GM23338 (cell line): ENCODE results near the gene NPSR1. TPM values are rescaled to one million over a fixed set of nuclear protein-coding genes. Genes with fewer than 3 reads are reported as not detected.

Experiments
- ATAC-seq: fragments of 200-7000 bp; cut with Tn5 transposase; 3 replicates; pipeline ENCODE4 v1.9.1; 2020
- DNase-seq: peaks from one replicate; pipeline ENCODE4 v3.0.0-alpha.2; 2015; ENCODE audit warnings: low spot score
- H2AFZ ChIP-seq: fragments of 200-600 bp; sonication (generic); 2 replicates; pipeline ENCODE4 v1.8.0; 2016; ENCODE audit warnings: antibody characterized with exemption, mild to moderate bottlenecking, moderate library complexity
- H3F3A ChIP-seq: fragments of 200-600 bp; sonication (generic); replicated peaks from 2 replicates; pipeline ENCODE4 v1.8.0; 2017; ENCODE audit warnings: antibody characterized with exemption, mixed run types, low read depth
- H3K27ac ChIP-seq: fragments of 200-600 bp; sonication (generic); 2 replicates; pipeline ENCODE4 v1.6.1; 2016; ENCODE audit warnings: low read depth
- H3K27me3 ChIP-seq: fragments of 200-600 bp; sonication (generic); 2 replicates; pipeline ENCODE4 v1.8.0; 2016; ENCODE audit warnings: mild to moderate bottlenecking, mixed run types, moderate library complexity; ENCODE audit not compliant: insufficient read depth
- H3K36me3 ChIP-seq: fragments of 200-600 bp; sonication (generic); 2 replicates; pipeline ENCODE4 v1.8.0; 2016; ENCODE audit warnings: mild to moderate bottlenecking; ENCODE audit not compliant: insufficient read depth
- H3K4me1 ChIP-seq: fragments of 200-600 bp; sonication (generic); 2 replicates; pipeline ENCODE4 v1.8.0; 2016; ENCODE audit warnings: mild to moderate bottlenecking, moderate library complexity; ENCODE audit not compliant: insufficient read depth
- H3K4me2 ChIP-seq: fragments of 200-600 bp; sonication (generic); 2 replicates; pipeline ENCODE4 v1.7.1; 2017; ENCODE audit warnings: mixed run types
- H3K4me3 ChIP-seq: fragments of 200-600 bp; sonication (generic); 2 replicates; pipeline ENCODE4 v1.6.1; 2016; ENCODE audit warnings: mixed run types
- H3K79me2 ChIP-seq: fragments of 200-600 bp; sonication (generic); replicated peaks from 2 replicates; pipeline ENCODE4 v1.8.0; 2017; ENCODE audit warnings: mild to moderate bottlenecking; ENCODE audit not compliant: insufficient read depth
- H3K9me2 ChIP-seq: fragments of 200-600 bp; sonication (generic); 2 replicates; pipeline ENCODE4 v1.8.0; 2017; ENCODE audit not compliant: insufficient read depth
- H4K20me1 ChIP-seq: fragments of 200-600 bp; sonication (generic); replicated peaks from 2 replicates; pipeline ENCODE4 v1.8.0; 2017; ENCODE audit warnings: mild to moderate bottlenecking; ENCODE audit not compliant: insufficient read depth
- H3K27ac Mint-ChIP-seq: 2 replicates; pipeline ENCODE4 v1.8.0; 2020; ENCODE audit warnings: inconsistent platforms, mild to moderate bottlenecking, moderate library complexity, mixed read lengths
- H3K27me3 Mint-ChIP-seq: 3 replicates; pipeline ENCODE4 v1.8.0; 2022; ENCODE audit warnings: low read depth, mild to moderate bottlenecking, moderate library complexity, mixed read lengths, inconsistent platforms; ENCODE audit not compliant: insufficient read depth, poor library complexity
- H3K36me3 Mint-ChIP-seq: 3 replicates; pipeline ENCODE4 v1.8.0; 2021; ENCODE audit warnings: low read depth, mild to moderate bottlenecking, inconsistent platforms, moderate library complexity, mixed read lengths
- H3K4me1 Mint-ChIP-seq: 3 replicates; pipeline ENCODE4 v1.8.0; 2020; ENCODE audit warnings: mild to moderate bottlenecking, inconsistent platforms, mixed read lengths
- H3K4me3 Mint-ChIP-seq: 3 replicates; pipeline ENCODE4 v1.8.0; 2021; ENCODE audit warnings: moderate library complexity, mild to moderate bottlenecking, inconsistent platforms, mixed read lengths
- H3K9me3 Mint-ChIP-seq: 3 replicates; pipeline ENCODE4 v1.8.0; 2020; ENCODE audit warnings: moderate library complexity, mild to moderate bottlenecking, inconsistent platforms, mixed read lengths
- CREB1 ChIP-seq: fragments of 250-450 bp; sonication (Bioruptor Pico); IDR thresholded peaks from 2 replicates; pipeline ENCODE4 v1.5.0; 2020; ENCODE audit warnings: low read depth, mild to moderate bottlenecking, moderate library complexity
- CTCF ChIP-seq, 2 experiments: fragments of 200-600 bp in 1 of 2; sonication (generic) in 1 of 2; conservative IDR thresholded peaks; 2 replicates each; pipeline versions ENCODE4 v1.5.1 to v1.6.1; 2016 to 2017; ENCODE audit warnings: antibody characterized with exemption in 2 of 2, low read depth in 2 of 2, mild to moderate bottlenecking in 2 of 2, moderate library complexity in 1 of 2
- POLR2AphosphoS5 ChIP-seq: IDR thresholded peaks from 2 replicates; pipeline ENCODE4 v1.6.1; 2016; ENCODE audit warnings: antibody characterized with exemption, low read depth
- REST ChIP-seq: IDR thresholded peaks from one replicate; pipeline ENCODE4 v1.6.1; 2018; ENCODE audit warnings: antibody characterized with exemption; ENCODE audit not compliant: unreplicated experiment
- ZNF331 ChIP-seq: fragments of 250-450 bp; sonication (Bioruptor Pico); IDR thresholded peaks from 2 replicates; pipeline ENCODE4 v1.5.0; 2020; ENCODE audit warnings: low read depth, mild to moderate bottlenecking, moderate library complexity
- polyA plus RNA-seq: library from polyadenylated mRNA; unstranded; fragments of >200 nt; fragmentation: Nextera tagmentation; extraction: Ambion mirVana; gene quantifications from 2 replicates; pipeline ENCODE4 v1.2.1, GENCODE V29; 2016
- total RNA-seq: library from RNA; depleted of rRNA; stranded (reverse); fragments of >200 nt; shearing (Covaris generic); gene quantifications from 2 replicates; pipeline ENCODE4 v1.2.3, GENCODE V29; 2014
- TF ChIP-seq, protein P1 (sequence below): fragments of 250-450 bp; sonication (Bioruptor Pico); IDR thresholded peaks from 2 replicates; pipeline ENCODE4 v1.5.0; 2020; ENCODE audit warnings: mild to moderate bottlenecking, moderate library complexity

Gene NPSR1
- total and polyA plus RNA-seq, 2 experiments from 2014 or later: not detected

DNA sequence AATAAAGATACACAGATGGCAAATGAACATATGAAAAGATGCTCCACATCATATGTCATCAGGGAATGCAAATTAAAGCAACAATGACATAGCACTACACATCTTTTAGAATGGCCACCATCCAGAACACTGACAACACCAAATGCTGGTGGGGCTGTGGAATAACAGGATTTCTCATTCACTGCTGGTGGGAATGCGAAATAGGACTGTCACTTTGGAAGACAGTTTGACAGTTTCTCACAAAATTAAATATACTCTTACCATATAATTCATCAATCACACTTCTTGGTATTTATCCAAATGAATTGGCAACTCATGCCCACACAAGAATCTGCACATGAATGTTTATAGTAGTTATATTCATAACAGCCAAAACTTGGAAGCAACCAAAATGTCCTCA, 68.2 kb downstream of the NPSR1 start (continued):
- TF ChIP-seq CTCF (conservative IDR thresholded peaks at IDR 0.05; ENCODE audit: low read depth in 2 of 2) (no peak), POLR2AphosphoS5 (no peak), ZNF331 (CRISPR knock-in tag) (no peak), CREB1 (CRISPR knock-in tag) (no peak)
- TF ChIP-seq, protein P1, sequence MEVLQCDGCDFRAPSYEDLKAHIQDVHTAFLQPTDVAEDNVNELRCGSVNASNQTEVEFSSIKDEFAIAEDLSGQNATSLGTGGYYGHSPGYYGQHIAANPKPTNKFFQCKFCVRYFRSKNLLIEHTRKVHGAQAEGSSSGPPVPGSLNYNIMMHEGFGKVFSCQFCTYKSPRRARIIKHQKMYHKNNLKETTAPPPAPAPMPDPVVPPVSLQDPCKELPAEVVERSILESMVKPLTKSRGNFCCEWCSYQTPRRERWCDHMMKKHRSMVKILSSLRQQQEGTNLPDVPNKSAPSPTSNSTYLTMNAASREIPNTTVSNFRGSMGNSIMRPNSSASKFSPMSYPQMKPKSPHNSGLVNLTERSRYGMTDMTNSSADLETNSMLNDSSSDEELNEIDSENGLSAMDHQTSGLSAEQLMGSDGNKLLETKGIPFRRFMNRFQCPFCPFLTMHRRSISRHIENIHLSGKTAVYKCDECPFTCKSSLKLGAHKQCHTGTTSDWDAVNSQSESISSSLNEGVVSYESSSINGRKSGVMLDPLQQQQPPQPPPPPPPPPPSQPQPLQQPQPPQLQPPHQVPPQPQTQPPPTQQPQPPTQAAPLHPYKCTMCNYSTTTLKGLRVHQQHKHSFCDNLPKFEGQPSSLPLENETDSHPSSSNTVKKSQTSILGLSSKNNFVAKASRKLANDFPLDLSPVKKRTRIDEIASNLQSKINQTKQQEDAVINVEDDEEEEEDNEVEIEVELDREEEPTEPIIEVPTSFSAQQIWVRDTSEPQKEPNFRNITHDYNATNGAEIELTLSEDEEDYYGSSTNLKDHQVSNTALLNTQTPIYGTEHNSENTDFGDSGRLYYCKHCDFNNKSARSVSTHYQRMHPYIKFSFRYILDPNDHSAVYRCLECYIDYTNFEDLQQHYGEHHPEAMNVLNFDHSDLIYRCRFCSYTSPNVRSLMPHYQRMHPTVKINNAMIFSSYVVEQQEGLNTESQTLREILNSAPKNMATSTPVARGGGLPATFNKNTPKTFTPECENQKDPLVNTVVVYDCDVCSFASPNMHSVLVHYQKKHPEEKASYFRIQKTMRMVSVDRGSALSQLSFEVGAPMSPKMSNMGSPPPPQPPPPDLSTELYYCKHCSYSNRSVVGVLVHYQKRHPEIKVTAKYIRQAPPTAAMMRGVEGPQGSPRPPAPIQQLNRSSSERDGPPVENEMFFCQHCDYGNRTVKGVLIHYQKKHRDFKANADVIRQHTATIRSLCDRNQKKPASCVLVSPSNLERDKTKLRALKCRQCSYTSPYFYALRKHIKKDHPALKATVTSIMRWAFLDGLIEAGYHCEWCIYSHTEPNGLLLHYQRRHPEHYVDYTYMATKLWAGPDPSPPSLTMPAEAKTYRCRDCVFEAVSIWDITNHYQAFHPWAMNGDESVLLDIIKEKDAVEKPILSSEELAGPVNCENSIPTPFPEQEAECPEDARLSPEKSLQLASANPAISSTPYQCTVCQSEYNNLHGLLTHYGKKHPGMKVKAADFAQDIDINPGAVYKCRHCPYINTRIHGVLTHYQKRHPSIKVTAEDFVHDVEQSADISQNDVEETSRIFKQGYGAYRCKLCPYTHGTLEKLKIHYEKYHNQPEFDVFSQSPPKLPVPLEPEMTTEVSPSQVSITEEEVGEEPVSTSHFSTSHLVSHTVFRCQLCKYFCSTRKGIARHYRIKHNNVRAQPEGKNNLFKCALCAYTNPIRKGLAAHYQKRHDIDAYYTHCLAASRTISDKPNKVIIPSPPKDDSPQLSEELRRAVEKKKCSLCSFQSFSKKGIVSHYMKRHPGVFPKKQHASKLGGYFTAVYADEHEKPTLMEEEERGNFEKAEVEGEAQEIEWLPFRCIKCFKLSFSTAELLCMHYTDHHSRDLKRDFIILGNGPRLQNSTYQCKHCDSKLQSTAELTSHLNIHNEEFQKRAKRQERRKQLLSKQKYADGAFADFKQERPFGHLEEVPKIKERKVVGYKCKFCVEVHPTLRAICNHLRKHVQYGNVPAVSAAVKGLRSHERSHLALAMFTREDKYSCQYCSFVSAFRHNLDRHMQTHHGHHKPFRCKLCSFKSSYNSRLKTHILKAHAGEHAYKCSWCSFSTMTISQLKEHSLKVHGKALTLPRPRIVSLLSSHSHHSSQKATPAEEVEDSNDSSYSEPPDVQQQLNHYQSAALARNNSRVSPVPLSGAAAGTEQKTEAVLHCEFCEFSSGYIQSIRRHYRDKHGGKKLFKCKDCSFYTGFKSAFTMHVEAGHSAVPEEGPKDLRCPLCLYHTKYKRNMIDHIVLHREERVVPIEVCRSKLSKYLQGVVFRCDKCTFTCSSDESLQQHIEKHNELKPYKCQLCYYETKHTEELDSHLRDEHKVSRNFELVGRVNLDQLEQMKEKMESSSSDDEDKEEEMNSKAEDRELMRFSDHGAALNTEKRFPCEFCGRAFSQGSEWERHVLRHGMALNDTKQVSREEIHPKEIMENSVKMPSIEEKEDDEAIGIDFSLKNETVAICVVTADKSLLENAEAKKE: no peak

GRCh38 chr7:34727464-34727995, 69.5 kb downstream of the NPSR1 start:
- Histone ChIP-seq H3F3A (no peaks in the 10 kb centered on the region), H3K79me2 (no peaks in the 10 kb centered on the region), H3K4me3 (no peak overlapping the region), H3K9me2 (no peaks in the 10 kb centered on the region), H2AFZ (no peak overlapping the region), H3K27ac (no peak overlapping the region), H3K4me1 (no peaks in the 10 kb centered on the region), H4K20me1 (no peaks in the 10 kb centered on the region), H3K4me2 (no peak overlapping the region), H3K27me3 (no peaks in the 10 kb centered on the region), H3K36me3 (no peaks in the 10 kb centered on the region)
- H3K9me3 Mint-ChIP-seq: no peaks in the 10 kb centered on the region; the same call in 2 of the 3 replicates
- no peak overlapping the region for H3K4me3 Mint-ChIP-seq
- H3K27me3 Mint-ChIP-seq: no peaks in the 10 kb centered on the region
- no peak for DNase-seq
- peaks cover 5% of the 10 kb centered on the region; the same call in 2 of the 3 replicates for H3K4me1 Mint-ChIP-seq
- no peak overlapping the region for H3K27ac Mint-ChIP-seq
- no peak for ATAC-seq
- H3K36me3 Mint-ChIP-seq: no peaks in the 10 kb centered on the region
- TF ChIP-seq REST: no peak
